ENCODE data around the gene PRKACB. TPM values are rescaled to one million over a fixed set of nuclear protein-coding genes. Genes with fewer than 3 reads are reported as not detected.
"Not testable (repeated sequence)": the region's sequence is repeated elsewhere in the genome, so short reads cannot be mapped to it uniquely, and the experiment has no call there.

Gene PRKACB
- total RNA-seq, 1 donor from 2014 or later = 18.7 TPM

- Histone ChIP-seq H3K36me3 (no peaks in the 10 kb centered on the region), H3K4me1 (no peaks in the 10 kb centered on the region), H3K4me3 (no peak overlapping the region), H3K27me3 (no peaks in the 10 kb centered on the region), H3K27ac (no peak overlapping the region), H3K9me3 (no peaks in the 10 kb centered on the region)
- TF ChIP-seq CTCF (IDR thresholded peaks at IDR 0.05) = no peak
- no peak for TF ChIP-seq POLR2A (IDR thresholded peaks at IDR 0.05)
- TF ChIP-seq POLR2AphosphoS5 (IDR thresholded peaks at IDR 0.05; ENCODE audit: insufficient read depth in 1 of 2, low read depth in 1 of 2) = no peak
- DNase-seq (ENCODE audit: extremely low spot score in 2 of 2) = no peak
- intact Hi-C loops (cut with DNase I) = no loop called here
Observed at GRCh38 chr1:84278905-84279304, 134.8 kb downstream of the PRKACB start.

GRCh38 chr1:84280912-84281311 is 136.8 kb downstream of the PRKACB start:
- Histone ChIP-seq H3K4me3 (no peak overlapping the region), H3K4me1 (no peaks in the 10 kb centered on the region), H3K27me3 (no peaks in the 10 kb centered on the region), H3K36me3 (no peaks in the 10 kb centered on the region), H3K27ac (no peak overlapping the region), H3K9me3 (no peaks in the 10 kb centered on the region)
- intact Hi-C loops (cut with DNase I) = no loop called here
- DNase-seq (ENCODE audit: extremely low spot score in 2 of 2) = no peak
- TF ChIP-seq POLR2AphosphoS5 (IDR thresholded peaks at IDR 0.05; ENCODE audit: insufficient read depth in 1 of 2, low read depth in 1 of 2) (no peak), POLR2A (IDR thresholded peaks at IDR 0.05) (no peak), CTCF (IDR thresholded peaks at IDR 0.05) (no peak)

GRCh38 chr1:84282780-84283333 is 138.8 kb downstream of the PRKACB start:
- Histone ChIP-seq H3K4me3 (no peak overlapping the region), H3K9me3 (no peaks in the 10 kb centered on the region), H3K27ac (no peak overlapping the region), H3K27me3 (no peaks in the 10 kb centered on the region), H3K4me1 (no peaks in the 10 kb centered on the region), H3K36me3 (no peaks in the 10 kb centered on the region)
- DNase-seq (ENCODE audit: extremely low spot score in 2 of 2) = no peak
- intact Hi-C loops (cut with DNase I) = no loop called here
- no peak for TF ChIP-seq CTCF (IDR thresholded peaks at IDR 0.05)
- TF ChIP-seq POLR2AphosphoS5 (IDR thresholded peaks at IDR 0.05; ENCODE audit: insufficient read depth in 1 of 2, low read depth in 1 of 2) = no peak
- TF ChIP-seq POLR2A (IDR thresholded peaks at IDR 0.05) = no peak

GRCh38 chr1:84283381-84283780 is 139.3 kb downstream of the PRKACB start:
- no peak overlapping the region for H3K4me3 ChIP-seq
- no peaks in the 10 kb centered on the region for H3K4me1 ChIP-seq
- TF ChIP-seq CTCF (IDR thresholded peaks at IDR 0.05) (no peak), POLR2AphosphoS5 (IDR thresholded peaks at IDR 0.05; ENCODE audit: insufficient read depth in 1 of 2, low read depth in 1 of 2) (no peak), POLR2A (IDR thresholded peaks at IDR 0.05) (no peak)
- no peaks in the 10 kb centered on the region for H3K36me3 ChIP-seq
- intact Hi-C loops (cut with DNase I) = no loop called here
- H3K9me3 ChIP-seq = no peaks in the 10 kb centered on the region
- H3K27ac ChIP-seq = no peak overlapping the region
- DNase-seq (ENCODE audit: extremely low spot score in 2 of 2) = no peak
- H3K27me3 ChIP-seq = no peaks in the 10 kb centered on the region

DNA sequence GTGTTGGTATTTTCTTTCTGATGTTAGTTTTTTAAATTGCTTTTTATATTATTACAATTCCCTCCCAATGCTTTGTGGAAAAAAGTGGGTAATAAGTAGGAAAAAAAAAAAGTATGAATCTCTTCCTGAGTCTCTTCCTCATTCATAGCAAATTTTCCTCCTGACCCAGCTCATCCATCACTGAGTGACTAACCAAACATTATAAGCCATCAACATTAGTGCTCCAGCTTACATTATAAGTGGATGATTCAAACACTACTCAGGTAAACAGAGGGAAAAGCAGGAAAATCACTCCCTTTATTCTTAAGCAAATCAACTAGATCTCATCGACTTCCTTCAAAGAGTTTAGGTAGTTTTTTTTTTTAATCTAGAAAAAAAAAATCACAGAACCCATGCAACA is 142.0 kb downstream of the PRKACB start:
- Histone ChIP-seq H3K4me3 (no peak overlapping the region), H3K27me3 (no peaks in the 10 kb centered on the region), H3K9me3 (no peaks in the 10 kb centered on the region), H3K4me1 (no peaks in the 10 kb centered on the region), H3K36me3 (no peaks in the 10 kb centered on the region), H3K27ac (no peak overlapping the region)
- no peak for DNase-seq (ENCODE audit: extremely low spot score in 2 of 2)
- intact Hi-C loops (cut with DNase I) = no loop called here
- TF ChIP-seq POLR2A (IDR thresholded peaks at IDR 0.05) (no peak), POLR2AphosphoS5 (IDR thresholded peaks at IDR 0.05; ENCODE audit: insufficient read depth in 1 of 2, low read depth in 1 of 2) (no peak), CTCF (IDR thresholded peaks at IDR 0.05) (no peak)

GRCh38 chr1:84287389-84287788 is 143.3 kb downstream of the PRKACB start:
- H3K36me3 ChIP-seq; H3K4me1 ChIP-seq; H3K27me3 ChIP-seq; H3K4me3 ChIP-seq; H3K9me3 ChIP-seq; intact Hi-C loops (cut with DNase I); DNase-seq (ENCODE audit: extremely low spot score in 2 of 2); H3K27ac ChIP-seq: not testable (repeated sequence)
